DMS 273 treated with DMSO at 0.1 percent for 48 hours (cell line): ENCODE results near the gene GFPT1.
"Not testable (repeated sequence)": the region's sequence is repeated elsewhere in the genome, so short reads cannot be mapped to it uniquely, and the experiment has no call there.

ENCODE experiments used
- DNase-seq: peaks from one replicate; lab custom pipeline; 2025; lab: John Stamatoyannopoulos, UW

GFPT1 gene

GRCh38 chr2:69383176-69383812, 3.7 kb downstream of the GFPT1 start:
- no peak for DNase-seq

- DNase-seq: no peak
These were observed 4.5 kb downstream of the GFPT1 start for GRCh38 chr2:69382547-69382946.

GRCh38 chr2:69381337-69381737, 5.7 kb downstream of the GFPT1 start:
- DNase-seq: no peak

- no peak for DNase-seq
These were observed 6.7 kb downstream of the GFPT1 start for GRCh38 chr2:69380072-69380917.

GRCh38 chr2:69376403-69376802, 10.6 kb downstream of the GFPT1 start:
- no peak for DNase-seq

- DNase-seq: no peak
These were observed 11.3 kb downstream of the GFPT1 start for GRCh38 chr2:69375494-69376353.

GRCh38 chr2:69372767-69373166, 14.3 kb downstream of the GFPT1 start:
- DNase-seq: no peak

GRCh38 chr2:69369802-69370201, 17.2 kb downstream of the GFPT1 start:
- DNase-seq: no peak

- no peak for DNase-seq
These were observed 18.4 kb downstream of the GFPT1 start for GRCh38 chr2:69368588-69368987.

- DNase-seq: no peak
These were observed 27.7 kb downstream of the GFPT1 start for GRCh38 chr2:69359371-69359770.

GRCh38 chr2:69358914-69359313, 28.1 kb downstream of the GFPT1 start:
- DNase-seq: no peak

GRCh38 chr2:69356471-69356870, 30.6 kb downstream of the GFPT1 start:
- DNase-seq: no peak

GRCh38 chr2:69354976-69355375, 32.1 kb downstream of the GFPT1 start:
- not testable (repeated sequence) for DNase-seq

- DNase-seq: no peak
These were observed 33.7 kb downstream of the GFPT1 start for GRCh38 chr2:69353360-69353759.

- DNase-seq: no peak
These were observed 38.2 kb downstream of the GFPT1 start for GRCh38 chr2:69348781-69349180.

- DNase-seq: no peak
These were observed 41.6 kb downstream of the GFPT1 start for GRCh38 chr2:69345434-69345833.

- DNase-seq: no peak
These were observed 42.7 kb downstream of the GFPT1 start for GRCh38 chr2:69344305-69344704.

- DNase-seq: no peak
These were observed 46.8 kb downstream of the GFPT1 start for GRCh38 chr2:69340101-69340775.

- DNase-seq: no peak
These were observed 51.7 kb downstream of the GFPT1 start for GRCh38 chr2:69335311-69335710.

- DNase-seq: no peak
These were observed 53.7 kb downstream of the GFPT1 start for GRCh38 chr2:69333352-69333751.

- no peak for DNase-seq
These were observed 56.2 kb downstream of the GFPT1 start for GRCh38 chr2:69330781-69331180.

GRCh38 chr2:69322631-69323030, 64.4 kb downstream of the GFPT1 start:
- DNase-seq: no peak
